Endothelial cell of umbilical vein (primary cell): ENCODE measurements around the gene ZNF441. TPM values are rescaled to one million over a fixed set of nuclear protein-coding genes. Genes with fewer than 3 reads are reported as not detected.

Experiments used
- BruUV-seq: library from RNA; stranded (reverse); fragments of 400-500 nt; replicated peaks from 2 replicates; lab custom pipeline; 2021; lab: Mats Ljungman, UMichigan
- CTCF ChIA-PET: fragments of 300-600, 350-600 bp; sonication (Branson Sonifier 250); formaldehyde crosslinking; loops from one replicate; lab custom pipeline; 2021; ENCODE audit warnings: antibody characterized with exemption, inconsistent platforms; lab: Charles Lee
- POLR2A ChIA-PET: fragments of 300-600, 350-600 bp; sonication (Branson Sonifier 250); formaldehyde crosslinking; loops from one replicate; lab custom pipeline; 2021; ENCODE audit warnings: antibody characterized with exemption, inconsistent platforms; lab: Charles Lee
- DNase-seq: peaks from one replicate; pipeline ENCODE4 v3.0.0-alpha.2; 2011; ENCODE audit warnings: low read depth, low spot score
- FAIRE-seq: peaks from 2 replicates; lab custom pipeline; 2011; peaks lifted over from hg19 to GRCh38; lab: Jason Lieb, UNC
- H2AFZ ChIP-seq: 2 replicates; pipeline ENCODE4 v1.6.0; 2012; ENCODE audit warnings: low read depth, low read length, control low read depth, inconsistent platforms
- H3K27ac ChIP-seq: 2 replicates; pipeline ENCODE4 v1.5.1; 2011; ENCODE audit warnings: low read depth, mild to moderate bottlenecking, control low read depth, low read length, moderate library complexity; ENCODE audit not compliant: insufficient read depth
- H3K27me3 ChIP-seq, 2 experiments: 2 replicates each; pipeline versions ENCODE4 v1.6.0 to v1.6.1; 2011; ENCODE audit warnings: low read length in 2 of 2, mixed read lengths in 1 of 2; ENCODE audit not compliant: control insufficient read depth in 2 of 2, insufficient read depth in 2 of 2
- H3K36me3 ChIP-seq, 2 experiments: 2 replicates in 1 of 2; 3 replicates in 1 of 2; pipeline ENCODE4 v1.5.1; 2011; ENCODE audit warnings: low read length in 2 of 2, mild to moderate bottlenecking in 1 of 2, moderate library complexity in 1 of 2; ENCODE audit not compliant: control insufficient read depth in 2 of 2, insufficient read depth in 2 of 2; ENCODE audit errors: extremely low read depth in 1 of 2
- H3K4me1 ChIP-seq: 3 replicates; pipeline ENCODE4 v1.5.1; 2011; ENCODE audit warnings: mild to moderate bottlenecking, low read length; ENCODE audit not compliant: control insufficient read depth, insufficient read depth; ENCODE audit errors: extremely low read depth
- H3K4me2 ChIP-seq: 2 replicates; pipeline ENCODE4 v1.6.1; 2011; ENCODE audit warnings: low read length, control low read depth, mixed read lengths; ENCODE audit not compliant: insufficient read depth
- H3K4me3 ChIP-seq, 3 experiments: fragments of 200-600 bp in 1 of 3; sonication (generic), shearing (Covaris generic) in 1 of 3; replicated peaks in 1 of 3; 2 replicates each; pipeline ENCODE4 v1.5.1; 2011 to 2016; ENCODE audit warnings: control low read depth in 3 of 3, low read length in 3 of 3, mild to moderate bottlenecking in 2 of 3, inconsistent platforms in 1 of 3, low read depth in 1 of 3, moderate library complexity in 1 of 3; ENCODE audit not compliant: insufficient read depth in 1 of 3
- H3K79me2 ChIP-seq: 2 replicates; pipeline ENCODE4 v1.6.0; 2012; ENCODE audit warnings: low read length, inconsistent platforms; ENCODE audit not compliant: control insufficient read depth, insufficient read depth
- H3K9ac ChIP-seq: replicated peaks from 2 replicates; pipeline ENCODE3; 2011; ENCODE audit warnings: low read length, control low read depth; ENCODE audit not compliant: insufficient read depth; ENCODE audit errors: extremely low read depth
- H3K9me1 ChIP-seq: replicated peaks from 3 replicates; pipeline ENCODE4 v1.6.0; 2011; ENCODE audit warnings: mild to moderate bottlenecking, low read length; ENCODE audit not compliant: control insufficient read depth, insufficient read depth; ENCODE audit errors: extremely low read depth
- H3K9me3 ChIP-seq: replicated peaks from 2 replicates; pipeline ENCODE4 v1.5.1; 2012; ENCODE audit warnings: low read length, inconsistent platforms; ENCODE audit not compliant: control insufficient read depth, insufficient read depth
- H4K20me1 ChIP-seq: replicated peaks from 2 replicates; pipeline ENCODE3; 2011; ENCODE audit warnings: mild to moderate bottlenecking, low read length; ENCODE audit not compliant: control insufficient read depth, insufficient read depth; ENCODE audit errors: extremely low read depth
- EZH2 ChIP-seq: IDR thresholded peaks from 2 replicates; pipeline ENCODE4 v1.6.1; 2012; ENCODE audit warnings: borderline replicate concordance, low read depth, mild to moderate bottlenecking, moderate library complexity, low read length, inconsistent platforms; ENCODE audit not compliant: severe bottlenecking
- FOS ChIP-seq: IDR thresholded peaks from 2 replicates; pipeline ENCODE4 v1.6.1; 2011; ENCODE audit warnings: mild to moderate bottlenecking, low read length, moderate library complexity, borderline replicate concordance; ENCODE audit not compliant: insufficient read depth
- GATA2 ChIP-seq: IDR thresholded peaks from 2 replicates; pipeline ENCODE4 v1.7.0; 2011; ENCODE audit warnings: low read depth, mild to moderate bottlenecking, moderate library complexity, mixed read lengths, low read length; ENCODE audit not compliant: insufficient read length, insufficient read depth
- JUN ChIP-seq: IDR thresholded peaks from 2 replicates; pipeline ENCODE4 v1.6.1; 2011; ENCODE audit warnings: borderline replicate concordance, low read depth; ENCODE audit not compliant: insufficient read length, insufficient read depth
- MAX ChIP-seq: IDR thresholded peaks from 2 replicates; pipeline ENCODE4 v1.6.1; 2011; ENCODE audit not compliant: insufficient read depth, insufficient read length
- MYC ChIP-seq: IDR thresholded peaks from one replicate; pipeline ENCODE4 v1.6.1; 2011; ENCODE audit warnings: mild to moderate bottlenecking, low read depth, low read length
- POLR2A ChIP-seq: IDR thresholded peaks from 2 replicates; pipeline ENCODE4 v1.6.1; 2012; ENCODE audit warnings: low read depth, mild to moderate bottlenecking, control low read depth, low read length
- POLR2AphosphoS5 ChIP-seq: IDR thresholded peaks from 2 replicates; pipeline ENCODE4 v1.6.1; 2012; ENCODE audit warnings: low read depth, mild to moderate bottlenecking, control low read depth, low read length, moderate library complexity; ENCODE audit not compliant: insufficient read depth
- dilution Hi-C: fragments of 300-500 bp; cut with MboI; formaldehyde crosslinking; loops from one replicate; pipeline ENCODE4 v1.15.0; 2019; ENCODE audit warnings: low sequenced_read_pairs; ENCODE audit not compliant: extremely low pct_ligation_motif_present
- intact Hi-C: fragments of 100-400 bp; cut with micrococcal nuclease; formaldehyde crosslinking; loops from one replicate; pipeline ENCODE4 v1.10.0; 2022
- polyA plus RNA-seq, 4 experiments: library from polyadenylated mRNA; depleted of rRNA in 3 of 4; stranded (reverse) in 3 of 4; unstranded in 1 of 4; fragments of >200 nt; gene quantifications; 2 replicates each; pipeline versions ENCODE4 v1.2.1 to v1.2.3, GENCODE V29; 2011 to 2012; ENCODE audit warnings: missing spikeins in 1 of 4
- total RNA-seq: library from RNA; stranded (reverse); gene quantifications from 2 replicates; pipeline ENCODE4 v1.2.3, GENCODE V29; 2021
- TF ChIP-seq, protein P1 (sequence below), 2 donors: IDR thresholded peaks; 1 replicate in 1 of 2; 2 replicates in 1 of 2; pipeline ENCODE4 v1.5.1; 2011; ENCODE audit warnings: low read length in 2 of 2, mild to moderate bottlenecking in 2 of 2, moderate library complexity in 2 of 2, control low read depth in 1 of 2, inconsistent platforms in 1 of 2, low read depth in 1 of 2; ENCODE audit not compliant: insufficient read depth in 1 of 2; ENCODE audit errors: extremely low read depth in 1 of 2

Gene ZNF441
- total and polyA plus RNA-seq, 2 donors (not counting 3 experiments of a cell fraction or from before 2014, with no cell fraction given): 1.9 to 4.5 TPM

- Histone ChIP-seq H3K4me1 (no peaks in the 10 kb centered on the region), H4K20me1 (no peaks in the 10 kb centered on the region), H3K9me3 (peaks cover 30% of the 10 kb centered on the region), H3K27ac (no peak overlapping the region), H3K4me2 (no peak overlapping the region), H3K27me3 (no peaks in the 10 kb centered on the region), H3K9ac (no peak overlapping the region), H2AFZ (no peak overlapping the region), H3K36me3 (peaks cover 8 to 13% of the 10 kb centered on the region in 2 experiments), H3K79me2 (no peaks in the 10 kb centered on the region), H3K9me1 (no peaks in the 10 kb centered on the region), H3K4me3 (no peak overlapping the region)
- TF ChIP-seq POLR2A (no peak), GATA2 (no peak), EZH2 (no peak), POLR2AphosphoS5 (no peak), FOS (no peak), MAX (no peak), MYC (no peak), JUN (no peak)
- TF ChIP-seq, protein P1, sequence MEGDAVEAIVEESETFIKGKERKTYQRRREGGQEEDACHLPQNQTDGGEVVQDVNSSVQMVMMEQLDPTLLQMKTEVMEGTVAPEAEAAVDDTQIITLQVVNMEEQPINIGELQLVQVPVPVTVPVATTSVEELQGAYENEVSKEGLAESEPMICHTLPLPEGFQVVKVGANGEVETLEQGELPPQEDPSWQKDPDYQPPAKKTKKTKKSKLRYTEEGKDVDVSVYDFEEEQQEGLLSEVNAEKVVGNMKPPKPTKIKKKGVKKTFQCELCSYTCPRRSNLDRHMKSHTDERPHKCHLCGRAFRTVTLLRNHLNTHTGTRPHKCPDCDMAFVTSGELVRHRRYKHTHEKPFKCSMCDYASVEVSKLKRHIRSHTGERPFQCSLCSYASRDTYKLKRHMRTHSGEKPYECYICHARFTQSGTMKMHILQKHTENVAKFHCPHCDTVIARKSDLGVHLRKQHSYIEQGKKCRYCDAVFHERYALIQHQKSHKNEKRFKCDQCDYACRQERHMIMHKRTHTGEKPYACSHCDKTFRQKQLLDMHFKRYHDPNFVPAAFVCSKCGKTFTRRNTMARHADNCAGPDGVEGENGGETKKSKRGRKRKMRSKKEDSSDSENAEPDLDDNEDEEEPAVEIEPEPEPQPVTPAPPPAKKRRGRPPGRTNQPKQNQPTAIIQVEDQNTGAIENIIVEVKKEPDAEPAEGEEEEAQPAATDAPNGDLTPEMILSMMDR (IDR thresholded peaks at IDR 0.05; ENCODE audit: extremely low read depth in 1 of 2, insufficient read depth in 1 of 2, low read depth in 1 of 2, low read length in 2 of 2): no peak
- BruUV-seq: no TSS peak
- ChIA-PET POLR2A (no interaction called here), CTCF (no interaction called here)
- dilution Hi-C loops (no loop called here), intact Hi-C loops (no loop called here)
- DNase-seq (no peak), FAIRE-seq (no peak)
Measured at GRCh38 chr19:11783767-11784166, 17.0 kb downstream of the ZNF441 start.
